NCI-H460 (cell line): ENCODE data around the gene POLR1A. TPM values are rescaled to one million over a fixed set of nuclear protein-coding genes. Genes with fewer than 3 reads are reported as not detected.

Experiments
- DNase-seq: peaks from one replicate; pipeline ENCODE4 v3.0.0-alpha.2; 2016; ENCODE audit warnings: low read depth; ENCODE audit errors: extremely low read depth
- total RNA-seq: library from RNA; depleted of rRNA; stranded (reverse); fragments of >200 nt; shearing (Covaris generic); gene quantifications from 2 replicates; pipeline ENCODE4 v1.2.3, GENCODE V29; 2014

Gene POLR1A
- total RNA-seq, 1 experiment from 2014 or later: 20.1 TPM

- no peak for DNase-seq
Measured at GRCh38 chr2:86039178-86039962, 66.3 kb downstream of the POLR1A start.

GRCh38 chr2:86038291-86039081 lies 67.2 kb downstream of the POLR1A start:
- no peak for DNase-seq

- DNase-seq: no peak
Measured at GRCh38 chr2:86037795-86038192, 67.9 kb downstream of the POLR1A start.

- DNase-seq: no peak
Measured at GRCh38 chr2:86037141-86037794, 68.4 kb downstream of the POLR1A start.

- no peak for DNase-seq
Measured at GRCh38 chr2:86036669-86037138, 69.0 kb downstream of the POLR1A start.

- DNase-seq: no peak
Measured at GRCh38 chr2:86035883-86036668, 69.6 kb downstream of the POLR1A start.

- DNase-seq: no peak
Measured at GRCh38 chr2:86035376-86035882, 70.3 kb downstream of the POLR1A start.

GRCh38 chr2:86033751-86034692 lies 71.7 kb downstream of the POLR1A start:
- DNase-seq: no peak

- no peak for DNase-seq
Measured at GRCh38 chr2:86032861-86033595, 72.7 kb downstream of the POLR1A start.

- no peak for DNase-seq
Measured at GRCh38 chr2:86031606-86032005, 74.1 kb downstream of the POLR1A start.

GRCh38 chr2:86031151-86031550 lies 74.5 kb downstream of the POLR1A start:
- no peak for DNase-seq

GRCh38 chr2:86029873-86030272 lies 75.8 kb downstream of the POLR1A start:
- DNase-seq: no peak

- no peak for DNase-seq
Measured at GRCh38 chr2:86028766-86029381, 76.8 kb downstream of the POLR1A start.

- DNase-seq: no peak
Measured at GRCh38 chr2:86027922-86028765, 77.5 kb downstream of the POLR1A start.

GRCh38 chr2:86027196-86027921 lies 78.3 kb downstream of the POLR1A start:
- no peak for DNase-seq

GRCh38 chr2:86026744-86027065 lies 79.0 kb downstream of the POLR1A start:
- no peak for DNase-seq
